Mesothelial cell of epicardium (in vitro differentiated cells): Measurements from ENCODE around the gene SLC26A1. TPM values are rescaled to one million over a fixed set of nuclear protein-coding genes. Genes with fewer than 3 reads are reported as not detected.

Source experiments
- DNase-seq, 2 experiments: peaks; one replicate each; pipeline ENCODE4 v3.0.0; 2021; ENCODE audit warnings: low spot score in 2 of 2; ENCODE audit not compliant: unreplicated experiment in 2 of 2
- H3K27ac Mint-ChIP-seq: 2 replicates; pipeline ENCODE4 v1.8.0; 2021; ENCODE audit warnings: mixed read lengths
- H3K27me3 Mint-ChIP-seq: 2 replicates; pipeline ENCODE4 v1.8.0; 2021; ENCODE audit warnings: low read depth, mixed read lengths
- H3K36me3 Mint-ChIP-seq: 2 replicates; pipeline ENCODE4 v1.8.0; 2021; ENCODE audit warnings: mixed read lengths
- H3K4me1 Mint-ChIP-seq: 2 replicates; pipeline ENCODE4 v1.8.0; 2021; ENCODE audit warnings: mixed read lengths
- H3K4me3 Mint-ChIP-seq: 2 replicates; pipeline ENCODE4 v1.8.0; 2021; ENCODE audit warnings: mild to moderate bottlenecking, moderate library complexity, mixed read lengths
- H3K9me3 Mint-ChIP-seq: 2 replicates; pipeline ENCODE4 v1.8.0; 2021; ENCODE audit warnings: mixed read lengths
- total RNA-seq: library from RNA; stranded (reverse); gene quantifications from 3 replicates; pipeline ENCODE4 v1.2.1, GENCODE V29; 2021
- TF ChIP-seq, protein P1 (sequence below): fragments of 200-600 bp; sonication (generic); IDR thresholded peaks from one replicate; pipeline ENCODE4 v1.5.0; 2021; ENCODE audit warnings: antibody characterized with exemption; ENCODE audit not compliant: unreplicated experiment

The SLC26A1 gene
- total RNA-seq, 1 donor from 2014 or later: 0.63 TPM

DNA sequence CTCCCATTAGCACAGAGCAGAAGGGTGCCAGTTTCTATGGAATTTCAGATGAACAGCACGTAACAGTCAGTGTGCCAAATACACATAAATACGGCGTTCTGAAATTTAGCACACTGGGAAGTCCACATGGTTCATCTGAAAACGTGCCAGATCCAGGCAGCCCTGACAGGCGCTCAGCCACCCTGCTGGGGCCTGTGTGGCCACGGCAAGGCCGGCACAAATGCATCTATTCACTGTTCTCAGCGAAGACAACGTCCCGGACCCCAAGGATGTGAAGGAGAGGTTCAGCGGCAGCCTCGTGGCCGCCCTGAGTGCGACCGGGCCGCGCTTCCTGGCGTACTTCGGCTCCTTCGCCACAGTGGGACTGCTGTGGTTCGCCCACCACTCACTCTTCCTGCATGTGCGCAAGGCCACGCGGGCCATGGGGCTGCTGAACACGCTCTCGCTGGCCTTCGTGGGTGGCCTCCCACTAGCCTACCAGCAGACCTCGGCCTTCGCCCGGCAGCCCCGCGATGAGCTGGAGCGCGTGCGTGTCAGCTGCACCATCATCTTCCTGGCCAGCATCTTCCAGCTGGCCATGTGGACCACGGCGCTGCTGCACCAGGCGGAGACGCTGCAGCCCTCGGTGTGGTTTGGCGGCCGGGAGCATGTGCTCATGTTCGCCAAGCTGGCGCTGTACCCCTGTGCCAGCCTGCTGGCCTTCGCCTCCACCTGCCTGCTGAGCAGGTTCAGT, 35.5 kb downstream of the SLC26A1 start:
- no peaks in the 10 kb centered on the region for H3K4me1 Mint-ChIP-seq
- no peaks in the 10 kb centered on the region for H3K9me3 Mint-ChIP-seq
- peaks cover 12% of the 10 kb centered on the region for H3K36me3 Mint-ChIP-seq
- no peak overlapping the region for H3K4me3 Mint-ChIP-seq
- no peak for DNase-seq
- TF ChIP-seq, protein P1, sequence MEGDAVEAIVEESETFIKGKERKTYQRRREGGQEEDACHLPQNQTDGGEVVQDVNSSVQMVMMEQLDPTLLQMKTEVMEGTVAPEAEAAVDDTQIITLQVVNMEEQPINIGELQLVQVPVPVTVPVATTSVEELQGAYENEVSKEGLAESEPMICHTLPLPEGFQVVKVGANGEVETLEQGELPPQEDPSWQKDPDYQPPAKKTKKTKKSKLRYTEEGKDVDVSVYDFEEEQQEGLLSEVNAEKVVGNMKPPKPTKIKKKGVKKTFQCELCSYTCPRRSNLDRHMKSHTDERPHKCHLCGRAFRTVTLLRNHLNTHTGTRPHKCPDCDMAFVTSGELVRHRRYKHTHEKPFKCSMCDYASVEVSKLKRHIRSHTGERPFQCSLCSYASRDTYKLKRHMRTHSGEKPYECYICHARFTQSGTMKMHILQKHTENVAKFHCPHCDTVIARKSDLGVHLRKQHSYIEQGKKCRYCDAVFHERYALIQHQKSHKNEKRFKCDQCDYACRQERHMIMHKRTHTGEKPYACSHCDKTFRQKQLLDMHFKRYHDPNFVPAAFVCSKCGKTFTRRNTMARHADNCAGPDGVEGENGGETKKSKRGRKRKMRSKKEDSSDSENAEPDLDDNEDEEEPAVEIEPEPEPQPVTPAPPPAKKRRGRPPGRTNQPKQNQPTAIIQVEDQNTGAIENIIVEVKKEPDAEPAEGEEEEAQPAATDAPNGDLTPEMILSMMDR: no peak
- H3K27ac Mint-ChIP-seq: no peak overlapping the region
- H3K27me3 Mint-ChIP-seq: no peaks in the 10 kb centered on the region

DNA sequence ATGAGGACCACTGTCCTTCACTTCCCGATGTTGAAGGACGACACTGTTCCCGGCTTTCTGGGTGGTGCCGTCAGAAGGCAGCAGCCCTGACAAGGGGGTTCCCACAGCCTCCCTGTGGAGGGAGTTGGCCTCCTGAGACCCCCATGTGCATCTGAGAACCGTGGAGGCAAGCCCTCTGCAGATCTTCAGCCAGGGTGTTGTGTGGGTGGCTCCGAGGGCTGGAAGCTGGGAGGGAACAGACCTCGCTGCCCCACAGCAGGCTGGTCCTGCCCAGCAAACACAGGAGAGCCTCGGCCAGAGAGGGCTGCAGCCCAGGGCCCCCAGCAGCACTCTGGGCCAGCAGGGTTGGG, 36.0 kb downstream of the SLC26A1 start:
- Mint-ChIP-seq H3K36me3 (peaks cover 12% of the 10 kb centered on the region), H3K27ac (no peak overlapping the region), H3K4me3 (no peak overlapping the region), H3K27me3 (no peaks in the 10 kb centered on the region), H3K9me3 (no peaks in the 10 kb centered on the region), H3K4me1 (no peaks in the 10 kb centered on the region)
- no peak for DNase-seq
- TF ChIP-seq, protein P1: no peak

DNA sequence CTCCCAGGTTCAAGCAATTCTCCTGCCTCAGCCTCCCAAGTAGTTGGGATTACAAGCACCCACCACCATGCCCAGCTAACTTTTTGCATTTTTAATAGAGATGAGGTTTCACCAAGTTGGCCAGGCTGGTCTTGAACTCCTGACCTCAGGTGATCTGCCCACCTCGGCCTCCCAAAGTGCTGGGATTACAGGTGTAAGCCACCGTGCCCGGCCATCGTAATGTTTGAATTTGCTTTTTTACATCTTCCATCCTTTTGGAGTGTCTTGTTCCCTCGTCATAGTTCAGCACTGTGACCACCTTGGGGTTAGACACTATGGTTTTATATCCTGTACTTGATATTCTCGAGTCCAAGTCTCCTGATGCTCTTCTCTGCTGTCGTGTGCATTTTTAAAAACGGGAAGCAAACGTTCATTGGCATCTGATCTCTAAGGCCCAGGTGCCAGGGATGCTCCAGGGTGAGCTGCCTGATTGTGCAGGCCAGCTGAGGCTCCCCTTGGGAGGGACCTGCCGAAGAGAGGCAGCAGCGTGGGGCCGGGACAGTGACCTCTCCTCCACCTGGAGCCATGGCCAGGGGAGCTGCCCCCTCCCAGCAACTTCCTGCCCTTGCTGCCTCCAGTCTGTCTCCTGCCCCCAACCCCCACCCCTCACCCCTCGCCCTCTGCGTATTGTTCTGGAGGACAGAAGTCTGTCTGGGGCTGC, 36.5 kb downstream of the SLC26A1 start:
- Mint-ChIP-seq H3K4me1 (no peaks in the 10 kb centered on the region), H3K9me3 (no peaks in the 10 kb centered on the region)
- TF ChIP-seq, protein P1: no peak

DNA sequence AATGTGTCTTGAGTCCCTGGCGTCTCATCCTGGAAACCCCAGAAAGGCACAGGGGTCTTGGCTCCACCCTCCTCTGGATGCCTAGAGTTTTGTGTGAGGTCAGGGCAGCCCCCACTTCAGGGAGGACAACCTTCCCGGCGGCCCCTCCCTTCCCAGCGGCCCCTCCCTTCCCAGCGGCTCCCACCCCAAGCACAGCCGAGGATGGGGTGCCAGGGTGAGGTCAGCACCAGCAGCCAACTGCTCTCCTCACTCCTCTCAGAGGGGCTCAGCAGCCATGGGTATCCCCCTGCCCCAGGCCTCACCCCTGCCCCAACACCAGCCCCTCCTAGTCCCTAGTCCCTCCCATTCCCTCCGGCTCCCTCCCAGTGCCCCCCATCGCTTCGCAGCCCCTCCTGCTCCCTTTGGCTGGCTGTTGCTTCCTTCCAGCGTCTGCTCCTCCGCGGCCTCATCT, 37.2 kb downstream of the SLC26A1 start:
- no peak overlapping the region for H3K27ac Mint-ChIP-seq
- no peaks in the 10 kb centered on the region for H3K27me3 Mint-ChIP-seq
- H3K36me3 Mint-ChIP-seq: peaks cover 12% of the 10 kb centered on the region

More for the DNA sequence above, 36.5 kb downstream of the SLC26A1 start:
- DNase-seq: no peak
- Mint-ChIP-seq H3K27me3 (no peaks in the 10 kb centered on the region), H3K4me3 (no peak overlapping the region), H3K27ac (no peak overlapping the region), H3K36me3 (peaks cover 12% of the 10 kb centered on the region)

DNA sequence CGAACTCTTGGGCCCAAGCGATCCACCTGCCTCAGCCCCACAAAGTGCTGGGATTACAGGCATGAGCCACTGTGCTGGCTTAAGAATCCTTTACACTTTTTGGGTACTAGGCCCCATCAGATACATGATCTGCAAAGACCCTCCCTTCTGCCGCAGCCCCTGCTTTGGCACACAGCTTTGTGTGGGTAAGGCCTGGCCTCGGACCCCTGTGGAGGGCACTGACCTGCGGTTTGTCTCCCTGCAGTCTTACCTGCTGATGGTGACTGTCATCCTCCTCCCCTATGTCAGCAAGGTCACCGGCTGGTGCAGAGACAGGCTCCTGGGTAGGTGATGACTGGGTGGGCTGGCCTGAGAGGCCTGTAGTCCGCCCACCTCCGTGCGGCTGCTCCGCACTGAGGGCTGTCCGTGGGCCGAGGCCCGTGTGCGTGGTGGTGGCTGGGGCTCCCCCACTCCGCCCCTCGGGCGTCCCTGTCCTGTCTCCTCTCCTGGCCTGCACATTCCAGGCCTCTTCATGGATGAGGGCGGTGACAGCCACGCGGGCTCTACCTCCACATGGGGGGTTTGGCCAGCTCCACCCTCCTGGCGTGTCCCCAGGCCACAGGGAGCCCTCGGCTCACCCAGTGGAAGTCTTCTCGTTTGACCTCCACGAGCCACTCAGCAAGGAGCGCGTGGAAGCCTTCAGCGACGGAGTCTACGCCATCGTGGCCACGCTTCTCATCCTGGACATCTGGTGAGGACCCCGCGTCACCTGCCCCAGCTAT, 37.9 kb downstream of the SLC26A1 start:
- no peak overlapping the region for H3K27ac Mint-ChIP-seq
- no peak for DNase-seq
- no peaks in the 10 kb centered on the region for H3K9me3 Mint-ChIP-seq
- H3K4me3 Mint-ChIP-seq: no peak overlapping the region
- H3K27me3 Mint-ChIP-seq: no peaks in the 10 kb centered on the region
- no peaks in the 10 kb centered on the region for H3K4me1 Mint-ChIP-seq
- TF ChIP-seq, protein P1: no peak
- peaks cover 12% of the 10 kb centered on the region for H3K36me3 Mint-ChIP-seq

More for the DNA sequence above, 37.2 kb downstream of the SLC26A1 start:
- Mint-ChIP-seq H3K4me1 (no peaks in the 10 kb centered on the region), H3K9me3 (no peaks in the 10 kb centered on the region), H3K4me3 (no peak overlapping the region)
- DNase-seq: no peak
- TF ChIP-seq, protein P1: no peak
